Measurements from ENCODE around the gene FOXP1. TPM values are rescaled to one million over a fixed set of nuclear protein-coding genes. Genes with fewer than 3 reads are reported as not detected.

Gene FOXP1
- total RNA-seq, 1 experiment from 2014 or later: 75.3 TPM

GRCh38 chr3:71518089-71518488 is 65.4 kb downstream of the FOXP1 start:
- no peak for DNase-seq
- H3K4me1 ChIP-seq (ENCODE audit: insufficient read depth, low read length): peaks cover 8% of the 10 kb centered on the region
- no peak overlapping the region for H3K18ac ChIP-seq (ENCODE audit: insufficient read length, low read depth, low read length)
- no peaks in the 10 kb centered on the region for H3K23me2 ChIP-seq (ENCODE audit: insufficient read length, low read depth, low read length, poor library complexity, severe bottlenecking)
- no peak overlapping the region for H2BK15ac ChIP-seq (ENCODE audit: low read depth, low read length)
- Mint-ChIP-seq H3K4me3 (no peak overlapping the region), H3K36me3 (ENCODE audit: insufficient read depth in 1 of 3, low read depth in 3 of 3) (no peaks in the 10 kb centered on the region), H3K9me3 (no peaks in the 10 kb centered on the region), H3K27me3 (ENCODE audit: low read depth) (no peaks in the 10 kb centered on the region), H3K27ac (no peak overlapping the region; a peak in 1 of 7 replicates), H3K4me1 (peaks cover 30% of the 10 kb centered on the region in 2 experiments)
- H3K9ac ChIP-seq (ENCODE audit: extremely low read depth, insufficient read length, low read length): no peak overlapping the region
- no peak overlapping the region for H3K56ac ChIP-seq (ENCODE audit: insufficient read length, low read depth, low read length)
- H2BK120ac ChIP-seq (ENCODE audit: low read depth, low read length, poor library complexity, severe bottlenecking): no peak overlapping the region
- no peak overlapping the region for H4K91ac ChIP-seq (ENCODE audit: insufficient read length, low read depth, low read length)
- TF ChIP-seq CTCF (conservative IDR thresholded peaks at IDR 0.05): no peak
- H2BK12ac ChIP-seq (ENCODE audit: insufficient read length, low read depth, low read length): no peak overlapping the region
- H3K14ac ChIP-seq (ENCODE audit: insufficient read depth, low read length): no peak overlapping the region
- no peak overlapping the region for H2BK5ac ChIP-seq (ENCODE audit: insufficient read length, low read length)
- H3K4ac ChIP-seq (ENCODE audit: low read depth, low read length): no peak overlapping the region
- H2AFZ ChIP-seq (ENCODE audit: low read length): no peak overlapping the region
- no peak overlapping the region for H3K4me2 ChIP-seq (ENCODE audit: insufficient read depth, insufficient read length, low read length)
- H4K5ac ChIP-seq (ENCODE audit: insufficient read length, low read depth, low read length): no peak overlapping the region
- H3K79me2 ChIP-seq (ENCODE audit: insufficient read depth, low read length): no peaks in the 10 kb centered on the region
- no peak overlapping the region for H4K8ac ChIP-seq (replicated peaks; ENCODE audit: insufficient read length, low read depth, low read length)
- no peak overlapping the region for H3T11ph ChIP-seq (ENCODE audit: low read length)
- no peaks in the 10 kb centered on the region for H3K27me3 ChIP-seq (ENCODE audit: insufficient read depth, low read length)
- H2AK5ac ChIP-seq (ENCODE audit: insufficient read length, low read length): no peak overlapping the region
- no peaks in the 10 kb centered on the region for H3K9me3 ChIP-seq (ENCODE audit: control insufficient read depth, low read depth, low read length)
- H3K23ac ChIP-seq (ENCODE audit: insufficient read length, low read depth, low read length): no peak overlapping the region
- H3K79me1 ChIP-seq (ENCODE audit: insufficient read depth, low read depth, low read length, poor library complexity, severe bottlenecking): no peaks in the 10 kb centered on the region
- H4K20me1 ChIP-seq (ENCODE audit: control insufficient read depth, insufficient read depth, insufficient read length): peaks cover 3% of the 10 kb centered on the region
- no peak overlapping the region for H3K27ac ChIP-seq (ENCODE audit: insufficient read length, low read depth, low read length)
- H2BK20ac ChIP-seq (ENCODE audit: low read depth, low read length, poor library complexity, severe bottlenecking): no peak overlapping the region

Data from H9 (cell line).